ENCODE results near the gene IL16.
"Not testable (repeated sequence)": the region's sequence is repeated elsewhere in the genome, so short reads cannot be mapped to it uniquely, and the experiment has no call there.

IL16 gene

DNA sequence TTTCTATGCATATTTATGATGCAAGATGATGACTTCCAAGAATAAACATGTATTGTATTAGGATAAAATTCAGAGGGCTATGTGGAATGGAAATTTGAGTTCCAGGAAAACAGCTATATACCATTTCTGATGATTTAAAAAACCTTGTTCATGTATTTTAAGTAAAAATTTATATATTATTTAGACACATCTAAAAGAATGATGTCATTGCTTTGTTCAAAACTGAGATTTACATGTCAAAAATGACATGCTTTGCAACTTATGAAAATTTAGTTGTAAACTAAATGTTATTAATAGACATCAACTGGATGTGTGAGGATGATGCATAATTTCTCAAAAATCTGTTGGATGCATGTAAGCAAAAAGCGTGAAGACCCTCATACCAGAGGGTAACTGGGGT lies 125.0 kb downstream of the IL16 start:
- DNase-seq = no peak

DNA sequence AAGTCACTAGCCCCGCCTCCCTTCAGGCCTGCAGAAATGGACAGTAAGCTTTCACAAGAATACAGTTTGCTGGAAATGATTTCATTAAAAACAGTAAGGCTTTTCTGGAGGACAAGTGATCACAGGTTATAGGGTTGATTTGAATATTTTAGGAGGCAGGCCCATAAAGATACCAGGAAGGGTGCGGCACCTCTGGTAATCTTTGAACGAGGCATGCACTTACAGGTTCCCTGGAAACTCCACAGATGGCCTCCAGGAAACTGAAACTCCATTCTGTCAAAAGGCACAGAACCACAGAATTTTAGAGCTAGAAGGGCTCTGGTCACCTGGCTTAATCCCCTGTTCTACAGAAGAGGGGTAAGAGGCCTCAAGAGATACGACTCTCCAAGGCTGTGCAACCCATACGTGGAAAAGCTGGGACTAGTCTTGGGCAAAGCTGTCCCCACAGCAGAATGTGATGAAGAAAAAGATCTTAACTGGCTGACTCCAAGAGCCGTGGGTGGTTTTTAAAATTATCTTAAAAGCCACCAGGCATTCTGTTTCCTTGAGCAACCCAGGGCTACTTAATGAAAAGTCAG lies 126.1 kb downstream of the IL16 start:
- DNase-seq = no peak

DNA sequence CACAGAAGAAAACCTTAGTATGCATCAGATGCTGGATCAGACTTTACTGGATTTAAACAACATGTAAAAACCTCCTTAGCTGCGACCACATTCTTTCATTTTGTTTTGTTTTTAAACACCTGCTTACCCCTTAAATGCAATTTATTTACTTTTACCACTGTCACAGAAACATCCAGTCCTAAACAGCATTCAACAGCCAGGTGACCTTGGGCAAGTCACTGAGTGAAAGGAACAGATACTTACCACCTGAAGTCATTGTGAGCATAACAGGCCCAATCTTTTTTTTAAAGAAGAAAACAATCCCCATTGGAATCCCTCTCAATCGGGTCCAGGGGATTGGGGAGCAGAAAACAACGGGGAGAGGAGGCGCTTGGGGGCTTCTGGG lies 126.9 kb downstream of the IL16 start:
- DNase-seq = no peak

DNA sequence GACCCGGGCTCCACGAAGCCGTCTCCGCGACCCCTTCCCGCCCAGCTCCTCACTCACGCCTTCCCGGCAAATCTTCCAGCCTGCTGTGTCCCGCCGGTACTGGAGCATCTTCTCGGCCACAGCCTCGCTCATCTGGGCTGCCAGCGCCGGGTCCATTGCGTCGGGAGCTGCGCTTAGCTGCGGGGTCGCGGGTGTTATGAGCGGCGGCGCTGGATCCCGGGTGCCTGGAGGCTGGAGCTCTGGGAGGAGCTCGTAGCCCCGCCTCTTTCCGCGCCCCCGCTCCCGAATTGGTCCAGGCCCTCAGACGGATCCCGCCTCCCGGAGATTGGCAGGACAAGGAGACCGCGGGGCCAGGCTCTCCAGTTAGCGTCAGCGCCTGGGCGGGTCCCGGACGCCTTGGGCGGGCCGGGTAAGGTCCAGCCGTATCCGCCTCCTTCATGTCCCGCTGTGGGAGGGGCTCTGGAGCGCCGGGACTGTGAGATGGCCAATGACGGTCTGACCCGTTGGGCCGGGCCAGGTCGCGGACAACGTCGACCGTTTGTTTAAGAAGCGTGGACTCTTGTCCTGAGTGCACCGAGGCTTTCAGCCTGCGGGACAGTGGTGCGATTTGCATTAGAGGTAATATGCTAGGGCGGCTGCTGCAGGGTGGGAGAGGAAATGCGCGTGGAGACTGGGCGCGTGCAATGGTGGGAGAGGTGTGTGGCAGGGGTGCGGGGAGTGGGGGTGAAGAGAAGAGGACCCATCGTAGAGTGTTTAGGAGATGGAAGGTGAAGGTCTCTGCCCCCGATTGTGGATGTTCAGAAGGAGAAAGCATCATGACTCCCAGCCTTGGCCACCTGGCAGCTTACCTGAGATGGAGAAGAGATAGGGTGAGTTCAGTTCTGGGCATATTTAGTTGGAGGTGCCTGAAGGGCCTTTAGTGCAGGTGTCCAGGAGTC lies 127.5 kb downstream of the IL16 start, which contains the start of gene STARD5:
TSS of gene STARD5 (minus strand) at position 198 of the 938 bp plus-strand sequence. CDS start at position 156, 42 bp downstream.
- peak; percentile 98 for DNase-seq

DNA sequence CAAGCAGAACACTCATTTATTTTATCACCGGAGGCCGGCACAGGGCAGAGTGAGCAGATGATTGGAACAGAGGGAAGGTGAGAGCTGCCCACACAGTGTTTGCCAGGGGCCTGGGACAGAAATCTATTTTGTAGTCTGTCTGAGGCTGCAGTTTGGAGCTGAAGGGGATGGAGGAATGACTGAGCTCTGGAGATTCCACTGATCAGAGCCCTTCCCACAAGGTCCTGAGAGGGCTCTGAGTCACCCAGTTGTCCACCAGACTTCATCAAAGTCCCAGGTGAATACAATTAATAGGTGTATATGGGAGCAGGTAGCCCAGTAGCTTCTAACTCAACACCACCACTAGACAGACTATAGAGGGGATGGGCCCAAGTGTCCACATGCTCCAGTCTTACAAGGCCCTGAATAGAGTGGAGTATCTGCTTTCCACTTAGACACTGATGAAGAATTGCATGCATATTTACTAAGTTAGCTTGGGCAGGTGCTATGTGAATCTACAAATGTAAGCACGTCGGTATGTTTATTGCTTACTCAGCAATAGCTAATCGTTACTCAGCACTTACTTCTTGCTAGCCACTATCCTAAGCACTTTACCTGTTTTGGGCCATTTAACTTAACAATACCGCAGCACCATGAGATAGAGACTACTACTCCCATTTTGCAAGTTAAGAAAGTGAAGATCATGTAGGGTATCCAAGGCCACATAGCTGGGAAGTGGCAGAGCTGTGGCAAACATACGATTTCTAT lies 130.0 kb downstream of the IL16 start:
- no peak for DNase-seq

DNA sequence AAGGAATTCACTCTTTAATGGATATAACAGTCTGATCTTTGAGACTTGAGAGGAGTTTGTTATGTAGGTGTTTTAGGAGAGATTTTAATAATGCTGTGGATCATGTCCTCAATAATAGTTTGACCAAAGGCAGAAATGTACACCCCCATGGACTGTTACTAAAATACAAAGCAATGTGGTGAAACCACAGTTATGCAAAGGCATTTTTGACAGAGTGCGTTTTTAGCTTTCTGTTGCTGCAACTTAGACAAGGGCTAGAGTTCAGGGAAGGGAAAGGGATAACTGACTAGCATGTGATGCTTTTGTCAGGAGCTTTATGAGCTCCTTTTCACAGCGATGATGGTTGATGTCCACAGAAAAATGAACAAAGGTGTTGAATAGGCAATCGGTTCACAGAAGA lies 130.8 kb downstream of the IL16 start:
- no peak for DNase-seq

DNA sequence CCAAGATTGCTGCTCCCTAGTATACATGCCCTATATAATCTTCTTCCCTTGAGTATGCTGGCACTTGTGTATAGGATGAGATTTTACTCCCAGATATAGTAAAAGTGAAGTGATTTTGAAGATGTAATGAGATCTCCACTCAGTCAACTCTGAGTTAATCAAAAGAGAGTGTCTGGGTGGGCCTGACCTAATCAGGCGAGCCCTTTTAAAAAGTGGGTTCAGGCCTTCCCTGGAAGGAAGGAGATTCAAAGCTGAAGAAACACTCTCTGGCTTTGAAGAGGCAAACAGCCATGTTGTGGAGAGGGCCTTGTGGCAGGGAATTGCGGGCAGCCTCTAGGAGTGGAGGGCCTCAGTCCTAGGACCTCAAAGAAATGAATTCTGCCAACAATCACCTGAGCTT lies 132.8 kb downstream of the IL16 start:
- DNase-seq = no peak

DNA sequence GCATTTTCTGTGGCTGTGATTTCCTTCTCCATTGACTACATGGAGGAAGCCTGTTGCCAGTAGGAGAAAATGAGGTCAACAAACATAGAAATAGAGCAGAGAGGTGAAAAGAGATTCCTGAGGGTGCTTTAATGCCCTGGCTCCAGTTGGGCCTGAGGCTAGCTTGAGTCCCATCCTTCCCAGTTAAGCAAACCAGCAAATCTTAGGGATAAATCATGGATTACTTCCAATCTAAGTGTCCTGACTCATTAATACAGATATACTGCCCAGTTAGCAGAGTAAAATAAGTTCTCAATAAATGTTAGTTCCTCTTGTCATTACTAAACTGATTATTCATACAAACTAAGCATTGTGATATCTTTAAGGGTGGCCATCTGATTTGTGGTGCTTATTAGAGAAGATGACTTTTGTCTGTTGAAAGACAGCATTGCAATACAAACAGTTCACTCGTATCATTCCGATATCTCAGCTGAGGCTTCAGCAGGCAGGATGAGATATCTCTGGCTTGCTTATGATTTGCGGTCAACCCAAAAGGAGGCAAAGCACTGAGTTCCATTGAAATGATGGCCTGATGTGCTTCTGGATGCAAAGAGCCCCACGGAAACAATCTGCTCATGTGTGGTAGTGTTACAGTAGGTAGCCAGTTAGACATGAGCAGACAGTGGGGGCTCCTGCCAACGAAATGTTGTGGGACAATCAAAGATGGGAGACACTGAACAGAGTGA lies 133.8 kb downstream of the IL16 start:
- no peak for DNase-seq

DNA sequence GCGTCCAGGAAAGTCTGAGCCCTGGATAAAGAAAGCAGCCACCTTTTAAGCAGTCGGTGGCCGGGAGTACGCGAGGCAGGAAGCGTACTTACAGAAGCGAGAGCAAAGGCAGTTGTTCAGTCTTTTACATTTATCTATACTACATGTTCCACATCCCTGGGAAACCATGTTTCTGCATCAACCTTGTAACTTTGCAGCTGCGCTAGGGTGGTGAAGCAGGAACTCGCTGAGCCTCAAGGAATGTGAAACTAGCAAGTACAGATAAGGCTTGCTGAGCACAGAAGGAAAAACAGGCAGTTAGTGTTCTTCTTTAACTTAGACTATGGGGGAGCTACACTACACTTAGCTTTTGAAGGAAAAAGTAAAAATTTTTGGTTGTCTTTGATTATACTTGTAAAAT lies 134.5 kb downstream of the IL16 start:
- not testable (repeated sequence) for DNase-seq

DNA sequence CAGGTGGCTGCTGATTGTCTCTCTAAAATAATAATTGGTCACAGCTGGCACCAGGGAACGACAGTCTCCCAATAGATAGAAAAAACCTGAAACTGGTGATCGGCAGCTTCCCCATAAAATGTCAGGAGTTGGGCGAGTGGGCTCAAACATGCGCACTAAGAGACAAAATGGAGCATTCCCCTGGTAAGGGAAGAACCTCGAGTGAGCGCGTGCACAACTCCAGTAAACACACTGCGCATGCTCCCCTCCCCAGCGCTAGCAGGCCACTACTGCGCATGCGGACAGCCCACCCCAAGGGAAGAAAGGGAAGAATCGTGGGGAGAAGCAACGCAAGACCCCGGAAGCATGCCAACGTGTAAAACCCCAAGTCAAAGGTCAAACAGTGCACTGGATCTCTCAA lies 134.9 kb downstream of the IL16 start:
- no peak for DNase-seq

DNA sequence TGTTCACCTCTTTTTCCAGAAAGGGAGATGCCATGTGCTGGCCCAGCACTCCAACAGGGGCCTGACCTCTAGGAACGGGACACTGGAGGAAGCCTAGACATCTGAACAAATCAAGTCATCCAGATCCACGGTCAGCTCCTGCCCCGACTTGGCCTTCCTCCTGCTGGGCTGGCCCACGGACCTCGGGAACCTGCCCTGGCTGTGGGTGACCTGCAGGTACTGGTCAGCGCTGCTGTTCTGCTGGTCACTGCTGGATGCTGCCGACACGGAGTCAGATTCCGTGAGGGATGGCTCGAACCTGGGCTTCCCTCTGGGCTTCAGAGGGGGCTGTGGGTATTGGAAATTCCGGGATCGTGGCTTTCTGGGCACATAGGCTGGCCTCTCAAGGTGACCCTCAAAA lies 135.6 kb downstream of the IL16 start:
- no peak for DNase-seq

DNA sequence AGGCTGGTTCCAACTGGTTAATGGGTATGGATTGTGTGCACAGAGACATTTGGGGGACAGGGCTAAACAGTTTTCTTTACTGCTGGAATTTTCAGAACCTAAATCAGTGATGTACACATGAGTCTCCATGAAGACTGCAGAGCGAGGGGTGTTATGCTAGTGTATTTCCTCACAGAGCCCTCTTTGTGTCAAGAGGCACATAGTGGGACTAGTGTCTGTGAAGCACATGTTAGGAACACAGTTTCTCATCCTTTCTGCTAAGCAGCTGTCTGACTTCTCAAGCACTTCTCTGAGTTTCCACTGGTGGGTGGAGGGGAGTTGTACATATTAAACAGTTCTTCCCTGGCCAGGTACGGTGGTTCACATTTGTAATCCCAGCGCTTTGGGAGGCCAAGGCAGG lies 136.7 kb downstream of the IL16 start:
- no peak for DNase-seq

DNA sequence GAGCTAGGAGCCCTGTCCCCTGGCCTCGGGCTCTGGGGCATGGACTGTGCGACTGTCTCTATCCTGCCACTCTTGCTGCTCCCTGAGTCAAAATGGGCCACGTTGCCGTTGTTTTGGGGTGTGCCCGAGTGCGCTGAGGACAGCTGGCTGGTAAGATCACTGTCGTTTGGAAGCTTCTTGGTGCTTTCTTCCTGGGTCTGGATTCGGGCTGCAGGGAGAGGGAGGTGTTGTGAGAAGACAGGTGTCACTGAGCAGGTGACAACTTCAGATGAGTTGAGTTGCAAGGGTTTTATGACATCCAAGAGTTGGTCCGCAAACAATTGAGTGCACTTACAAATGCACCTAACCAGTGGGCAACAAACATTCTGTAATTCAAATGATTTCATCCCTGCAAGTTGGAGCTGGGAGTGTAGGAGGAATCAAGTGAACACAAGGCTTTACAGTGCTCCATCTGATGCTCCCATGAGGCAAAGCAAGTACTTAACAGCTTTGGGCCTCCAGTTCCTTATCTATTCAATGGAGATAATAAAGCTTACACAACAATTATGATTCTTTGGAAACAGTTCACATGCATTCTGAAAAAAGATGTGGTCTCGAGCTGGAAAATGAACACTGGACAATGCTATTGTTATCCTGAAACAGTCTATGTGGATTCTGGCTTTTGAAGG lies 138.2 kb downstream of the IL16 start:
- DNase-seq = no peak

DNA sequence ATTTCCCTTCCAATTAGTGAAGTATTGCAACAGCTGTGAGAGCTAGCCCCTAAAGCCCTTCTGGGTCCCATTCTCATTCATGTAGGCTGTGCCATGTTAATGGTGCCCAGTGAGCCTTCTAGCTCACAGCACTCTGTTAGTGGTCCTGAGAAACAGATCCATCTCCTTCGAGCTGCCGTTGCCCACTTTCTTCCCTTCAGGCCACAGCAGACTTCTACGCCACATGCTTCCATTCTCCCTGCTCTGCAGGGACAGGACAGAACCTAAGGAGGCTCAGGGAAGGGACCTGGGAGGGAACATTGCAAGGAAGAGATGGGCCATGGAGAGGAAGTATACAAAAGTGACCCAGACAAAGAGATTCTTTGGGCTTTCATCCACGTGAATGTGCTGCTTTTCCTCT lies 139.0 kb downstream of the IL16 start:
- no peak for DNase-seq

DNA sequence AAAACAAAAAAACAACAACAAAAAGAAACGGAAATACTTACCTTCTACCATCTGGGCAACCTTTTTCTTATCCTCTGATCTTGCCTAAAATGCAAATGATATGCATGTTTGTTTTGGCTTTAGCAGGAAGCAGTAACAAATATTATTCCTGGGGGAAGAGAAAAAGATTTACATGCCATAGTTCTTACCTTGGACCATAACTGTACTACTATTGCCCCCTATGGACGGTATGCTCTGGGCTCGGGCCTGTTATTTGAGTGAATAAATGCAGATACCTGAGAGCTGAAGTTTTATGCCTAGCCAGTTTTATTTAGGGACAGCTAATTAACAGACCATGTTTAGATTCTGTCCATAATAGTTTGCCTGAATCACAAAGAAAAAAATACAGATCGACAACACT lies 139.9 kb downstream of the IL16 start:
- peak; percentile 30 for DNase-seq

DNA sequence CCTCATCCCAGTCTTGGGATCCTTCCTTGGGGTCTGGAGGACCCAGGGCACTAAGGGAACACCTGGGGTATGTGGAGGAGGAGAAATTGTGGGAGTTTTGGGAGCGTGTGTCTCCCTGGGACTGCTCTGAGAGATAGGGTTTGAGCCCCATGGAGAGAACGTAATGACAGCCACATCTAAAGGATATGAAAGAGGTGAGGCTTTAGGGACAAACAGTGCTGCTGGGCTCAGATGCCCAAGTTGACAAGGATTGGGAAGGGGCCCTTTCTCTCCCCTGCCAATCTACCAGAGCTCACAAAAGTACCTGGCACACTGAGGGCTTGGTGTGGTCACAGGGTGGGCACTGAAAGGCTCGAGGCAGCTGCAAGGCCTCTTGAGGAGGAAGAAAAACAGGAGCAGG lies 140.6 kb downstream of the IL16 start:
- DNase-seq = no peak

DNA sequence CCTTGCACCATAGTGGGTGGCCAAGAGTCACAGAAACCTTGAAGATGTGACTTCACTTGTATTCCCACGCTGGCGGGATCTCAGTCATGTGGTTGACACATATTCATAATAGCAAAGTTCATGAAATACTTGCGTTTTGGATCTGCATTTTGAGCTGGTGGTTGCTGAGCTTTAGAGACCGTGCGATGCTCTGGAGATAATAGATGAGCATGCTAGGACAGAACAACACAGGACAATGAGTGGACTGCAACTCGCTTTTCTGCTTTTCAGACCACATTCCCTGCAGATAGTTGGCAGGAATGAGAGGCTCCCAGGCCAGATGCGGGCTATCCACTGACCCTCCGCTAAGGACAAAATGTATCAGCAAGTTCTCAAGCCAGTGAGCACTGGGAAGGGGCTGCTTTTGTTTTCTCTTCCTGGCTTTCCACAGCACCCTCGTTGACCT lies 141.1 kb downstream of the IL16 start:
- DNase-seq = no peak

DNA sequence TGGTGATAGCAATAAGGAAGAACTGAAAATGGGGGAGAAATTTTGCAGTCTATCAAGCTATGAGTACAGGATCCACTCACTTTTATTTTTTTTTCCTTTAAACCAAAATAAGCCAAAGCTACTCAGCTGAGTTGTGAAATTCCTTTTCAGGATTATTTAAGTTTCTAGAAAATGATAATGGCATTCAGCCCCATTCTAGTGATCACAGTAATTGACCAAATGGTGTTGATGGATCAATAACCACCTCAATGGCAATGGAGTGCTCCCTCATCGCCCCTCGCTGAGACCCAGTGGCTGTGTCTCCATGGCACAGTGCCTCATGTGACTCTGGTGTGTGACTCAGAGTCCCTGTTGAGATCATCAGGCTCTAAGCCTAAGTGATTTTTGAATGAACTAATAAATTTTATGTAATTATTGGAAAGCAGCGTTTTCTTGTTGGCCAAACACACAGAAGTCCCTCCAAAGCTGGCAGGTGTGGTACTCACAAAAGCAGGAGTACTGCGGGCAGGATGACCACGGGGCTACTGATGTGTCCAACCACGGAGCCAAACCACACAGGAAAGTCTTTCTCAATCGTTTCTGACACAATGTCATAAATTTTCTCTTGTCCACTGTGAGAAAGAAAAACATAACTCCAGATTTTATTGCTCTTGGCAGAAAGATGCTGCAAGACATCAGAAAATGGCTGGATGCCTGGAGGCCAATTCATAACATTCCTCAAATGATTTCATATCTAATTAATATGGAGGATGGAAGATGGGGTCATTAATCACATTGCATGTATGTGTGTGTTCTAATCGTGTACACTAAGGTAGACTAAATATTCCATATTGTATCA lies 141.7 kb downstream of the IL16 start:
- no peak for DNase-seq

DNA sequence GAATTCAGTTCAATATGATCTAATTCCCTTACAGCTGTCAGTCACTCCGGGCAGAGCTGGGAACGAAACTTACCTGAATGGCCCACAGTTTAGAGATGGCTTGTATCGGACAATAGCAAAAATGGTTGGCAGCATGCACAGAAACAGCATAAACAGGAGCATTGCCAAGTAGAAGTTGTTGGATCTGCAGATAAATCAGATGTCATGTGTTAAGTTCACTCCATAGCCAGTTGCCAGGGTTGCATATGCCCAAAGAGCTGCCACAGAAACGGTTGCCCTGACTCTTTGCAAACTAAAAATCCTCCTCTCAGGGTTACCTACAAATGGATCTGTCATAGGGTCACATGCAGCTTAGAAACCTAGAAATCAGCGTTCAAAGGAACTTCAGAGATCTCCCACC lies 142.6 kb downstream of the IL16 start:
- DNase-seq = no peak

DNA sequence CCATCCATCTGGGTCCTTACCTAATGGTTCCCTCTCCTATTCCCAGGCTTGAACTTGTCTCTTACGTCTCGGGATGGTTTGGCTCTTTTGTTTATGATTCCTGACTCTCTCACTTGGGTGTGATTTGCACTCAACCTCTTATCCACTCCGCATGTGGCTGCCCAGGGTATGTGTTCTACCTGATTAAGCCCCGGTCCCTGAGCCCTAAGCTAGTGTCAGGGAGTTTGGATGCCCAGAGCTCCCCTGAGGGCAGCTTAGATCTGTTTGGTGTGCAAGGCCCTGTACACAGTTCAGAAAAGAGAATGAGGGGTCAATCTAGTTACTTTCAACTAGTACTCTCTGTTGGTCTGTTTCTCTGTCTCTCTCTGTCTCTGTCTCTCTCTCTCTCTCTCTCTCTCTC lies 143.2 kb downstream of the IL16 start:
- DNase-seq = no peak

DNA sequence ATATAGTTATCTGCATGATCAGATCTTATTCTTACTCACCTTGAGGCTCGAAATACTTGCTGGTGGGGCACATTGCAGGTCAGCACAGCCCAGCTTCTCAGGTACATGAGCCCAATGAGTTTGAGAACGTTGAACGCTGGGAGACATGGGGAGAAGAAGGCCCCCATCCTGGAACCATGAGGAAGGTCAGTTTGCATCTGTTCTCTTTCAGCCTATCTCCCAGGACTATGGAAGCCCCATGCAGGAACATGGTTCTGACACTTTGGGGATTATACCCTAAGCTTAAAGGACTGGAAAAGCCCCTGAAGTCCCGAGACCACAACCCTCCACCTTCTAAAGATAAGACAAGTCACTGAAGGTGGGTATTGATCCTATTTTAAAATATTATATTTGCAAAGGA lies 144.7 kb downstream of the IL16 start:
- no peak for DNase-seq

DNA sequence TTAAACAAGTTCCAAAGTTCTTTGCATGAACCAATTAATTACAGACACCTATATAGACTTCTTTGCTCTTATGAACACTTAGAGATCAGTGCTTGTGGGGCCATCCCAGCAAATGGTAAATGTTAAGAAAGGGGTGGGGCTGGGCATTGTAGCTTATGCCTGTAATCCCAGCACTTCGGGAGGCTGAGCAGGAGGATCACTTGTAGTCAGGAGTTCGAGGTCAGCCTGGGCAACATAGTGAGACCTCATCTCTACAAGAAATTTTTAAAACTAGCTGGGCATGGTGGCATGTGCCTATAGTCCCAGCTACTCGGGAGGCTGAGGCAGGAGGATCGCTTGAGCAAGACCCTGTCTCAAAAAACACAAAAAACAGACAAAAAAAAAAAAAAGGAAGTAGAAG lies 146.7 kb downstream of the IL16 start:
- DNase-seq = no peak
